Activated CD8-positive, alpha-beta T cell treated with anti-CD3 and anti-CD28 coated beads for 36 hours (primary cell): Measurements from ENCODE around the gene TMIGD3. TPM values are rescaled to one million over a fixed set of nuclear protein-coding genes. Genes with fewer than 3 reads are reported as not detected.

Experiments used
- ATAC-seq: fragments of 200-7000 bp; cut with Tn5 transposase; one replicate; pipeline ENCODE4 v1.10.0; 2021; ENCODE audit warnings: mild to moderate bottlenecking, moderate library complexity
- CTCF ChIA-PET: fragments of 350-600 bp; sonication (Branson Sonifier 250); formaldehyde crosslinking; loops from one replicate; lab custom pipeline; 2021; ENCODE audit warnings: antibody characterized with exemption; lab: Charles Lee
- POLR2A ChIA-PET: fragments of 350-600 bp; sonication (Branson Sonifier 250); formaldehyde crosslinking; loops from one replicate; lab custom pipeline; 2021; ENCODE audit warnings: antibody characterized with exemption; lab: Charles Lee
- DNase-seq: peaks from one replicate; pipeline ENCODE4 v3.0.0-alpha.2; 2020
- H3K27ac Mint-ChIP-seq: one replicate; pipeline ENCODE4 v1.8.0; 2021; ENCODE audit warnings: mild to moderate bottlenecking, mixed read lengths
- H3K27me3 Mint-ChIP-seq: one replicate; pipeline ENCODE4 v1.8.0; 2021; ENCODE audit warnings: mixed read lengths
- H3K36me3 Mint-ChIP-seq: one replicate; pipeline ENCODE4 v1.8.0; 2021; ENCODE audit warnings: low read depth, mixed read lengths
- H3K4me1 Mint-ChIP-seq: one replicate; pipeline ENCODE4 v1.8.0; 2021; ENCODE audit warnings: low read depth, mixed read lengths
- H3K4me3 Mint-ChIP-seq: one replicate; pipeline ENCODE4 v1.8.0; 2021; ENCODE audit warnings: mild to moderate bottlenecking, moderate library complexity, mixed read lengths
- H3K9me3 Mint-ChIP-seq: one replicate; pipeline ENCODE4 v1.8.0; 2021; ENCODE audit warnings: mixed read lengths
- CTCF ChIP-seq: fragments of 200-600 bp; IDR thresholded peaks from one replicate; pipeline ENCODE4 v1.8.0; 2022; ENCODE audit warnings: antibody characterized with exemption, mild to moderate bottlenecking
- intact Hi-C: fragments of 100-400 bp; cut with micrococcal nuclease; formaldehyde crosslinking; loops from one replicate; pipeline ENCODE4 v1.10.0; 2022
- total RNA-seq, 2 experiments: library from RNA; stranded (reverse); gene quantifications; one replicate each; pipeline ENCODE4 v1.2.3, GENCODE V29; 2021

The TMIGD3 gene
- total RNA-seq, 2 experiments from 2014 or later, result not detected

- no peaks in the 10 kb centered on the region for H3K9me3 Mint-ChIP-seq
- H3K4me1 Mint-ChIP-seq, result peaks cover under 1% of the 10 kb centered on the region
- intact Hi-C loops, result no loop called here
- H3K4me3 Mint-ChIP-seq, result no peak overlapping the region
- ChIA-PET CTCF (interaction anchor here (1.1 to 2.0 kb wide), 3 partner anchors 8 to 37 kb away, joined by 3 to 8 read pairs (median 5); partner anchors contain the start of gene OVGP1), POLR2A (interaction anchor here (1.0 to 2.8 kb wide), 3 partner anchors 12 to 297 kb away, joined by 3 to 13 read pairs (median 4); partner anchors contain the start of genes ATP5PB, CEPT1, DRAM2 and WDR77)
- no peak for TF ChIP-seq CTCF
- peak overlapping the region; percentile 41 for H3K27ac Mint-ChIP-seq
- H3K27me3 Mint-ChIP-seq, result no peaks in the 10 kb centered on the region
- H3K36me3 Mint-ChIP-seq, result peaks cover 25% of the 10 kb centered on the region
- DNase-seq (no peak), ATAC-seq (no peak)
Measured at GRCh38 chr1:111436726-111437125, 66.7 kb downstream of the TMIGD3 start.

Other genes starting within 250 kb of the TMIGD3 start
- not detected for gene CHIA, start 212.8 kb downstream of the TMIGD3 start, total RNA-seq
- 1 to 10 TPM; 1.1 to 1.6 TPM for gene OVGP1, start 75.9 kb downstream of the TMIGD3 start, total RNA-seq
- 10 to 100 TPM; 54.0 to 54.6 TPM for gene WDR77, start 54.4 kb downstream of the TMIGD3 start, total RNA-seq
- gene ATP5PB, start 54.2 kb downstream of the TMIGD3 start, total RNA-seq, result 100 to 1,000 TPM; 341 to 342 TPM
- 1 to 10 TPM; 4.5 to 4.7 TPM for gene C1orf162, start 29.6 kb downstream of the TMIGD3 start, total RNA-seq
- not detected for gene ADORA3, start within 50 bp of the TMIGD3 start, total RNA-seq
- 100 to 1,000 TPM; 197 to 198 TPM for gene RAP1A, start 116.2 kb upstream of the TMIGD3 start, total RNA-seq
- gene INKA2, start 235.8 kb upstream of the TMIGD3 start, total RNA-seq, result 1 to 10 TPM; 1.7 to 2.3 TPM